ENCODE data around the gene FFAR2.

The FFAR2 gene

DNA sequence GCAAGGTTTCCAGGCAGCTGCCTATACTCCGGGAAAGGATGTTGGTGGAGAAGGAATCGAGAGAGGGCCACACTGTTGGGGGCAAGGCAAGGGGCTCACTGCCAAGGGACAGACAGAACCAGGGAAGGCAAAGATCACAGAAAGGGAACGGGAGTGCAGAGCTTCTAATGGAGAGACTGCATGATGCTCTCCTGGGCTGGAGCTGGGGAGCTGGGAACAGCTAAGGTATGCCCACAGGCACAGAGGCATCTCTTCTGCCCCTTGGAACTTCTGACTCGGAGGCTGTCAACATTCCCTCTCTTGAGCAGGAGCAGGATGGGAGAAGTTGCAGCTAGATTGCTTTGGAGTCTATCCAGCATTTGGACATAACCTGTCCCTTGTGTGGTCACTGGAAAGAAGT lies 22.4 kb upstream of the FFAR2 start:
- no peak overlapping the region for H3K4me3 ChIP-seq (replicated peaks; ENCODE audit: low read depth, low read length)
- no peak for DNase-seq (ENCODE audit: low read depth)
- TF ChIP-seq, protein P1, sequence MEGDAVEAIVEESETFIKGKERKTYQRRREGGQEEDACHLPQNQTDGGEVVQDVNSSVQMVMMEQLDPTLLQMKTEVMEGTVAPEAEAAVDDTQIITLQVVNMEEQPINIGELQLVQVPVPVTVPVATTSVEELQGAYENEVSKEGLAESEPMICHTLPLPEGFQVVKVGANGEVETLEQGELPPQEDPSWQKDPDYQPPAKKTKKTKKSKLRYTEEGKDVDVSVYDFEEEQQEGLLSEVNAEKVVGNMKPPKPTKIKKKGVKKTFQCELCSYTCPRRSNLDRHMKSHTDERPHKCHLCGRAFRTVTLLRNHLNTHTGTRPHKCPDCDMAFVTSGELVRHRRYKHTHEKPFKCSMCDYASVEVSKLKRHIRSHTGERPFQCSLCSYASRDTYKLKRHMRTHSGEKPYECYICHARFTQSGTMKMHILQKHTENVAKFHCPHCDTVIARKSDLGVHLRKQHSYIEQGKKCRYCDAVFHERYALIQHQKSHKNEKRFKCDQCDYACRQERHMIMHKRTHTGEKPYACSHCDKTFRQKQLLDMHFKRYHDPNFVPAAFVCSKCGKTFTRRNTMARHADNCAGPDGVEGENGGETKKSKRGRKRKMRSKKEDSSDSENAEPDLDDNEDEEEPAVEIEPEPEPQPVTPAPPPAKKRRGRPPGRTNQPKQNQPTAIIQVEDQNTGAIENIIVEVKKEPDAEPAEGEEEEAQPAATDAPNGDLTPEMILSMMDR (IDR thresholded peaks at IDR 0.05; ENCODE audit: low read length, missing control alignments) = no peak

GRCh38 chr19:35427187-35427586 lies 20.9 kb upstream of the FFAR2 start:
- H3K4me3 ChIP-seq (replicated peaks; ENCODE audit: low read depth, low read length) = no peak overlapping the region
- DNase-seq (ENCODE audit: low read depth) = no peak
- TF ChIP-seq, protein P1 (IDR thresholded peaks at IDR 0.05; ENCODE audit: low read length, missing control alignments) = no peak

DNA sequence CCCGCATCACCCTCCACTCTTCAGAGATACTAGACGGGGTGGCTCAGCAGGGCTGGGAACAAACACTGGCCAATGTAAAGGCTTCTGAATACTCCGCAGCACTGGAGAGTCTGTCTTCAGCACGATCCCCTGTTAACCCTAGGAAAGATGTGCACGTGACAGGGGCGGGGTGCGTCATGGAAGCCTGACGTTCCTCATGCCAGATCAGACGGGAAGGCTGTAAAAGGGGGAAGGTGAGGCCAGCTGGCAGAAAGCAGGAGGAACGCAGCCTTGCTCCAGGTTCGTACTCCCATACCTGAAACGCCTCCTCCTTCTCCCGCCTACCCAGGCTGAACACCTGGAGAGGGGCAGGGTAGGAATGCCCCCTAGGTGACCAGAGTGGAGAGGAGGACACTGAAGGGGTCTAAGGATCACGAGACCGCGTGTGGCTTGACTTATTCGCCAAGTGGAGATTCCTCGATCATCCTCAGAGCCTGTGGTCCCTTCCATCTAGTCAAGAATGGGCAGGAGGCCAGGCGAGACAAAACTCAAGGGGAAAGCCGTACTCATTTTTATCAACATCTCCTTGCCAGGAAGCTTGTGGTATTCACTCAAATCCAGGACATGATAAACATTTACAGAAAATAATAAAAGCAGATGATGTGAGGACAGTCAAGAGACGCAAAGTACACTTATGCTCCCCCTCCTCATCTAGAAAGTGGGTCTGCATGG lies 18.2 kb upstream of the FFAR2 start:
- DNase-seq (ENCODE audit: low read depth) = no peak
- H3K4me3 ChIP-seq (replicated peaks; ENCODE audit: low read depth, low read length) = no peak overlapping the region
- TF ChIP-seq, protein P1 (IDR thresholded peaks at IDR 0.05; ENCODE audit: low read length, missing control alignments) = no peak

DNA sequence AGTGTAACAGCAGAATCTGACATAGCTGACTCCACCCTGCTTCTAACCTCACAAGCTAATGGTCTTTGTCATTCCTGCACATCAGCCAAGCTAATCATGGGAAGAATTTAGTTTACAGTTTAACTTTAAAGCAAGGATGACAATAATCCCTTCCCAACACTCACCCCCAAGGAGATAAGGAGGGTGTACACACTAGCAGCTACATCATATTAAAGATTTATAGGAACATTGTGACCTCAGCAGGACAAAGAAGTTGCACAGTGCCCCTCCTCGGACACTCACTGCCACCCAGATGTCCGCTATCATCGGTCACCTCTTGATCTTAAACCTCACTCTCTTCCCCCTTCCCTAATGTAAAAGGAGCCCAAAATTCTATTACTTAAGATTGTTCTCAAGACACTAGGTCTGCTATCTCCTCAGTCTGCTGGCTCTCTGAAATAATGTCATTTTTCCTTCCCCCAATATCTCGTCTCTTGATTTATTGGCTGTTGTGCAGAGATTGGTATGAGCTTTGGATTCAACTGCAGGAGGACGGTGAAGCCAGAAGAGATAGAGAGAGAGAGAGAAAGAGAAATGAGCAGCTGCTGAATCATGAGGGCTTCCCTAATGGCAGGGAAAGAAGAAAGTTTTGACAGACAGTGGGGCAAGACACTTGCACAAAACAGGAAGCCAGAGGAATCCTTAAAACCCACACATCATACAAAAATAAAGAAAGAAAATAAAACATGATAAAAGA lies 17.5 kb upstream of the FFAR2 start:
- H3K4me3 ChIP-seq (replicated peaks; ENCODE audit: low read depth, low read length) = no peak overlapping the region
- no peak for DNase-seq (ENCODE audit: low read depth)
- TF ChIP-seq, protein P1 (IDR thresholded peaks at IDR 0.05; ENCODE audit: low read length, missing control alignments) = no peak

- no peak for DNase-seq (ENCODE audit: low read depth)
- no peak overlapping the region for H3K4me3 ChIP-seq (replicated peaks; ENCODE audit: low read depth, low read length)
- TF ChIP-seq, protein P1 (IDR thresholded peaks at IDR 0.05; ENCODE audit: low read length, missing control alignments) = no peak
Observed at GRCh38 chr19:35431145-35431807, 16.8 kb upstream of the FFAR2 start.

DNA sequence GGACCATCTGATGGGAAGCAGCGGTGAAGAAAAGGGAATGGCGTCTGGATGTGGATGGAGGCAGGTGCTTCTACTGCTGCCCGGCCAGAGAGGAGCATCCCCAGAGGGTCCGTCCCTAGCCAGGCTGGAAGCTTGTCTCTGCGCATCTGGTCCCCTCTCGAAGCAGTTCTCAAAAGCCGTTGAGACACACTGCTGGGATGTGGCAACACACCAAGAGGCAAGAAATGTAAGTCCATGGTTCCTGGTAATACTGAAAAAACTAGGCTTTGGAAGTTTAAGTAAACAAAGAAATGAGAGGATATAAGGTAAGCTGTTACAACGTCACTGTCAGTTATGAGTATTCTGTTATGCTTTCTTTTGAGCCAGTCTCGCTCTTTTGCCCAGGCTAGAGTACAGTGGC lies 15.1 kb upstream of the FFAR2 start:
- DNase-seq (ENCODE audit: low read depth) = no peak
- TF ChIP-seq, protein P1 (IDR thresholded peaks at IDR 0.05; ENCODE audit: low read length, missing control alignments) = no peak
- H3K4me3 ChIP-seq (replicated peaks; ENCODE audit: low read depth, low read length) = no peak overlapping the region

All from fibroblast of pulmonary artery (primary cell).